NCI-H82 (cell line): ENCODE results near the gene PADI1.
"Not testable (repeated sequence)": the region's sequence is repeated elsewhere in the genome, so short reads cannot be mapped to it uniquely, and the experiment has no call there.

Experiments used
- DNase-seq: peaks from one replicate; lab custom pipeline; 2025; lab: John Stamatoyannopoulos, UW

Gene PADI1

GRCh38 chr1:17241780-17242074 is 36.8 kb downstream of the PADI1 start:
- DNase-seq, result not testable (repeated sequence)

GRCh38 chr1:17243274-17243673 is 38.3 kb downstream of the PADI1 start:
- no peak for DNase-seq

GRCh38 chr1:17244821-17245740 is 40.2 kb downstream of the PADI1 start:
- DNase-seq, result peak; percentile 25

- no peak for DNase-seq
Observed at GRCh38 chr1:17245816-17246325, 40.9 kb downstream of the PADI1 start.

GRCh38 chr1:17246971-17247370 is 42.0 kb downstream of the PADI1 start:
- DNase-seq, result no peak

GRCh38 chr1:17248781-17249180 is 43.9 kb downstream of the PADI1 start, which contains the start of gene PADI3:
TSS of gene PADI3 (plus strand) at chr1:17249098. CDS start at chr1:17249138, 40 bp downstream.
- peak; percentile 55 for DNase-seq

- no peak for DNase-seq
Observed at GRCh38 chr1:17250601-17251000, 45.7 kb downstream of the PADI1 start.

- DNase-seq, result no peak
Observed at GRCh38 chr1:17251246-17251645, 46.3 kb downstream of the PADI1 start.

GRCh38 chr1:17251701-17252376 is 46.9 kb downstream of the PADI1 start:
- no peak for DNase-seq

- no peak for DNase-seq
Observed at GRCh38 chr1:17255336-17255735, 50.4 kb downstream of the PADI1 start.

- no peak for DNase-seq
Observed at GRCh38 chr1:17258116-17258757, 53.3 kb downstream of the PADI1 start.

- DNase-seq, result no peak
Observed at GRCh38 chr1:17258758-17259130, 53.8 kb downstream of the PADI1 start.

GRCh38 chr1:17259233-17259873 is 54.4 kb downstream of the PADI1 start:
- peak; percentile 33 for DNase-seq

- DNase-seq, result no peak
Observed at GRCh38 chr1:17260264-17260663, 55.3 kb downstream of the PADI1 start.

GRCh38 chr1:17260738-17261137 is 55.8 kb downstream of the PADI1 start:
- no peak for DNase-seq

- no peak for DNase-seq
Observed at GRCh38 chr1:17263936-17264335, 59.0 kb downstream of the PADI1 start.

GRCh38 chr1:17264470-17264869 is 59.5 kb downstream of the PADI1 start:
- no peak for DNase-seq

- no peak for DNase-seq
Observed at GRCh38 chr1:17265162-17265561, 60.2 kb downstream of the PADI1 start.

GRCh38 chr1:17265950-17266349 is 61.0 kb downstream of the PADI1 start:
- no peak for DNase-seq

GRCh38 chr1:17270891-17271765 is 66.2 kb downstream of the PADI1 start:
- DNase-seq, result no peak

- no peak for DNase-seq
Observed at GRCh38 chr1:17272066-17272465, 67.1 kb downstream of the PADI1 start.
